Esophagus (tissue), 2 donors: ENCODE results near the gene YARS2. TPM values are rescaled to one million over a fixed set of nuclear protein-coding genes. Genes with fewer than 3 reads are reported as not detected.

Source experiments
- H3K27ac ChIP-seq, 2 donors: one replicate each; pipeline ENCODE4 v1.5.1; 2013; ENCODE audit warnings: low read depth in 2 of 2, mild to moderate bottlenecking in 2 of 2, inconsistent platforms in 1 of 2, low read length in 1 of 2, moderate library complexity in 1 of 2
- H3K27me3 ChIP-seq, 2 donors: one replicate each; pipeline ENCODE4 v1.6.1; 2013; ENCODE audit warnings: low read length in 2 of 2, control low read depth in 1 of 2, mild to moderate bottlenecking in 1 of 2; ENCODE audit not compliant: insufficient read depth in 2 of 2, control insufficient read depth in 1 of 2
- H3K36me3 ChIP-seq, 2 donors: one replicate each; pipeline ENCODE4 v1.6.1; 2013; ENCODE audit warnings: low read length in 1 of 2; ENCODE audit not compliant: control insufficient read depth in 2 of 2, insufficient read depth in 2 of 2
- H3K4me1 ChIP-seq, 2 donors: one replicate each; pipeline ENCODE4 v1.6.1; 2013; ENCODE audit warnings: low read length in 1 of 2; ENCODE audit not compliant: control insufficient read depth in 2 of 2, insufficient read depth in 2 of 2
- H3K4me3 ChIP-seq, 2 donors: one replicate each; pipeline ENCODE4 v1.5.1; 2013; ENCODE audit warnings: low read length in 2 of 2, mild to moderate bottlenecking in 2 of 2, low read depth in 1 of 2, moderate library complexity in 1 of 2
- H3K9me3 ChIP-seq, 2 donors: one replicate each; pipeline ENCODE4 v1.6.1; 2013; ENCODE audit warnings: mild to moderate bottlenecking in 2 of 2, low read depth in 1 of 2, low read length in 1 of 2, moderate library complexity in 1 of 2; ENCODE audit not compliant: control insufficient read depth in 2 of 2, insufficient read depth in 1 of 2
- WGBS, 2 donors: extraction: QIAGEN DNeasy Blood & Tissue Kit; methylation state at CpG; one replicate each; pipeline ENCODE4 v1.1.7; 2013; 5-methylcytosine and 5-hydroxymethylcytosine counted together
- polyA plus RNA-seq, 2 donors: library from polyadenylated mRNA; stranded (reverse); fragments of 200-250 nt; gene quantifications; one replicate each; pipeline ENCODE4 v1.2.3, GENCODE V29; 2013
- donor health status: healthy with polysubstance abuse.
- donor health status: Bipolar disorder and iron deficiency.

Gene YARS2
- polyA plus RNA-seq = 10 to 100 TPM; 11.8 to 19.8 TPM

DNA sequence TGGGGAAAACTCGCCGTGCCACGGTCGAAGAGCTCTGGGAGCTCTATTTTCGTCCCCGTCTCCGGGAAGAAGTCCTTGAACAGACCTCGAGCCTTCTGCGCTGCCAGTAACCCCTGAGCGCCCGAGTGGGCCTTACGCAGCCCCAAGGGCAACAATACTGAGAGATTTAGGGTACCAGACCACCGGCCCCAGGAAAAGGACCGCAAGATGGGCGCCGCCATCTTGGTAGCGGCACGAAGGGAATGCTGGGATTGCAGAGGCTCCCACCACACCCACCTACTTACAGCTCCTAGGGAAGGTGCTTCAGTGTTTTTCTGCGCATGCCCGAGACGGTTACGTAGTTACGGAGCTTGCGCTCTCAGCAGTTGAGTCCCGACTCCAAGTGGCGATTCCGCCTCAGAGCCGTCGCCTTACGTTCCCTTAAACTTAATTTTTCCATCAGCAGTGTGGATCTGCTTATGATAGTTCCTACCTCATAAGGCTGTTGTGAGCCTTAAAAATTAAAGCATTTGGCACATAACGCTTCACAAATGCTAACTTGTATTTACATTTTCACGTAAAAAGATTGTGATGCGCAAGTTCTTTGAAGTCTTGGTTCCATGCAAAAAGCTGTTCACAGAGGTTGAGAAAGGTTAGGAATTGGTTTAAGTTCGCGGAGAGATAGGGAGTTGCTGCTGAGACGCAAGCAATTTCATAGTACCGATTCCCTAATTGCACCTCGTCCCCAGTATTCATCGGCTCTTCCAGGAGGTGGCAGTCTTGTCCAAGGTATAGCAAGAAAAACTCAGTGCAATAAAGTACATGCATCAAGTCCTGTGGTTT, at the start of gene YARS2:
Gene YARS2 (minus strand): TSS at position 244 of the 822 bp plus-strand sequence. CDS start 23 bp downstream, at position 221.
- Histone ChIP-seq H3K36me3 (peaks cover 0 to 3% of the 10 kb centered on the region in 2 donors), H3K27me3 (no peaks in the 10 kb centered on the region), H3K9me3 (no peaks in the 10 kb centered on the region), H3K4me1 (no peaks in the 10 kb centered on the region), H3K27ac (peak within 1 kb of the TSS; percentile 84 to 89), H3K4me3 (peak within 1 kb of the TSS; percentile 88 to 92)
- 0% methylated on average over 39 of the region's 39 CpGs for WGBS, 2 donors

DNA sequence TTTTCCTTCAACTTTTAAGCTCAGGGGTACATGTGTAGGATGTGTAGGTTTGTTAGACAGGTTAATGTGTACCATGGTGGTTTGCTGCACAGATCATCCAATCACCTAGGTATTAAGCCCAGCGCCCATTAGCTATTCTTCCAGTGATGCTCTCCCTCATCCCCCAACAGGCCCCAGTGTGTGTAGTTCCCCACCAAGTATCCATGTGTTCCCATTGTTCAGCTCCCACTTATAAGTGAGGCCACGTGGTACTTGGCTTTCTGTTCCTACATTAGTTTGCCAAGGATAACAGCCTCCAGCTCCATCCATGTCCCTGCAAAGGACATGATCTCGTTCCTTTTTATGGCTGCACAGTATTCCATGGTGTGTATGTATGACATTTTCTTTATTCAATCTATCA, 48.6 kb upstream of the YARS2 start:
- Histone ChIP-seq H3K4me1 (no peaks in the 10 kb centered on the region), H3K27me3 (no peaks in the 10 kb centered on the region), H3K36me3 (no peaks in the 10 kb centered on the region), H3K27ac (no peak overlapping the region), H3K9me3 (peaks cover 0 to 4% of the 10 kb centered on the region in 2 donors), H3K4me3 (no peak overlapping the region)
- 80 to 84% methylated on average over 3 of the region's 3 CpGs for WGBS, 2 donors

DNA sequence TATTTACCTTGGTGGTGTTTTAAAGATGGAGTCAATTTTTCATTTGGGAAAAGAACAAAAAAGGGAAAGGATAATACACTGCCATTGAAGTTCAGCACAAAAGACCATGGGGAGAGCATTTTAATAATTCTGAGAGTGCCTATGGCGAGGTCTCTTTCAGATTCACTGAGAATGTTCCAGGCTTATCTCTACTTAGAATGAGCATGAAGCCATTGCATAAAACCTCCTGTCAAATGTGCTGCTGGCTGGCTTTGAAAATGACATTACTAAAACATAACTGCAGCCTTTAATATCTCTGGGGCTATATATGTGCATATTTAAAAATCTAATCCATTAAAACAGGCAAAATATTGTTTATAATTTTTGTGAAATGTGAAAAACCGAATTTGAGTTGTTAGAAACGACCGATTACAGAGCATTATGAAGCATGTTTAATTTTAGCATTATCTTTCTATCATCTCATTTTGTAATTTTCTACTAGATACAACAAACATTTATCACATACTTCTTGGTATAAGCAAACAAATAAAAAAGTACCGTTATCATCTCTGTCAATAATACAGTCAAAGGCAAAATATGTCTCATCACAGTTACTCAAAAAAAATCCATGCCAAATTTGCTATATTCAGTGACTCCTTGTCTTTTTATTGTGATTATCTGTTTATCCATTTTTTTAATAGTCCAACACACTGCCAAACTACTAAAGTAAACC, 45.7 kb upstream of the YARS2 start:
- Histone ChIP-seq H3K27me3 (no peaks in the 10 kb centered on the region), H3K27ac (no peak overlapping the region), H3K9me3 (no peaks in the 10 kb centered on the region), H3K36me3 (no peaks in the 10 kb centered on the region), H3K4me3 (no peak overlapping the region), H3K4me1 (no peaks in the 10 kb centered on the region)
- 79% methylated on average over 5 of the region's 5 CpGs for WGBS, 2 donors

DNA sequence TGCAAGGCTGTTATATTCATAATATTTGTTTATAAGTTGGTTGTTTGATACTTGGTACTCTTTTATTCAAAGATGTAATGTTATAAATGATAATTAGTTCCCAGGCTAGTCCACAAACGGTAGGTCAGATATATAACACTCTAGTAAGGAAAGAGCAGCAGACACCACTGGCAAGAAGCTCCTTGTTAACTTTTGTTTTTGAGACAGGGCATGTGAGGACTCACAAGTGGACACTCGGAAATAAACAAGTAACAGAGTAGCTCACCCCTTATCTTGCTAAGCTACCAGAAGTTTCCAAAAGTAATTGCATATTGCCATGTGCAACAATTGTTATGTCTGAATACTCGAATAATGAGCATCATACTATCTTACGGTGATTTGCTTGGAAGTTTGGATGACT, 38.6 kb upstream of the YARS2 start:
- Histone ChIP-seq H3K27ac (no peak overlapping the region), H3K9me3 (no peaks in the 10 kb centered on the region), H3K36me3 (no peaks in the 10 kb centered on the region), H3K27me3 (no peaks in the 10 kb centered on the region), H3K4me1 (no peaks in the 10 kb centered on the region), H3K4me3 (no peak overlapping the region)
- WGBS, 2 donors = 81 to 86% methylated on average over 4 of the region's 4 CpGs

DNA sequence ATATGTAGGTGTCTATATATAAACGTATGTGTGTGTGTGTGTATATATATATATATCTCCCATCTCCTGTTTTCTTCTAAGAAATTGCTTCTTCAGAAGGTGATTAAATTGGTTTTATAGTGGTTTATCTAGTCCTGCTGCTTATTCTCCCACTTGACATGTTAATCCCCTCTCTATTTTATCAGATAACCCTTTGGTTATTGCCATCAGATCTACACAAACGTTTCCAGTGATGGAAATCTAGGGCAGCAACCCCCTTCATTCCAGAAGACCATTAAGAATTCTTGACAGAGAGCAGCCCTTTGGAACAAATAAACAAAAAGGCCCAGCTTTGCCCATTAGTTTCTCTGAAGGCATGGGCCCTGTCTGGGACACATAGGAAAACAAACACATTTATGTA, 34.2 kb upstream of the YARS2 start:
- WGBS, 2 donors = 43 to 44% methylated on average over 2 of the region's 2 CpGs
- Histone ChIP-seq H3K4me3 (no peak overlapping the region), H3K36me3 (no peaks in the 10 kb centered on the region), H3K4me1 (no peaks in the 10 kb centered on the region), H3K27me3 (no peaks in the 10 kb centered on the region), H3K27ac (no peak overlapping the region), H3K9me3 (no peaks in the 10 kb centered on the region)

DNA sequence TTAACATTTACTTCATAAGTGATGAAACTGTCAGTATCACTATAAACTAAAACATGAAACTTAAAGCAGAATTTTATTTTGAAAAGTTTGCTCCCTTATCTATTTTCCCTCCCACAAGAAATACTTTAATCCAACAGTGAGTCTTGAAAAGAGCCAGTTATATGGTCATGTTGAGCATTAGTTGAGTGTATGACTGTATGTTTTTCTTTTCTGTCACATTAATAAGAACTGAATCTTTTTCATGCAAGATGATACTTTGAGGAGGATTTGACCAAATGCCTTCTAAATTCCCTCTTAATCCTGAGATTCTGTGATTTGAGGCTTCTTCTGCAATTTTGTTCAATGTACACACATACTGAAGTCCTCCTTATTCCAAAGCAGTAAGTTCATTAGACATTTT, 33.7 kb upstream of the YARS2 start:
- Histone ChIP-seq H3K36me3 (no peaks in the 10 kb centered on the region), H3K27me3 (no peaks in the 10 kb centered on the region), H3K9me3 (no peaks in the 10 kb centered on the region), H3K4me1 (no peaks in the 10 kb centered on the region), H3K4me3 (no peak overlapping the region), H3K27ac (no peak overlapping the region)

DNA sequence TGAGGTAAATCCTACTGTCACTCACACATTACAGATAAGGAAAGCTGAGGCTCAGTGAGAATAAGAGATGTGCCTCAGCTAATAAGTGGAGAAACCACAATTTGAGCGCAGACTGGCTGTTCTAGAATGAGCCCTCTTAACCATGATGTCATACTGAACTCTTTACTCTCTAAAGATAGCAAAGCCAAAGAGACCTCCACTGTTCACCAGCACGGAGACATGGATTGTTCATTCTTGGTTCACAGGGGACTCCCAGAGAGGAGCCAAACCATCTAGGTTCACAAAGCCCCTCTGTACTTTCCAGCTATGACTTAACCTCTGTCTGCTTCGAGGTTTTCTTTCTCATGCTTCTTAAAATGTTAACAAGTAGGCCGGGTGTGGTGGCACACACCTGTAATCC, 32.7 kb upstream of the YARS2 start:
- Histone ChIP-seq H3K4me1 (no peaks in the 10 kb centered on the region), H3K27me3 (no peaks in the 10 kb centered on the region), H3K4me3 (no peak overlapping the region), H3K27ac (no peak overlapping the region), H3K9me3 (no peaks in the 10 kb centered on the region), H3K36me3 (no peaks in the 10 kb centered on the region)
- 75 to 91% methylated on average over 4 of the region's 4 CpGs for WGBS, 2 donors

DNA sequence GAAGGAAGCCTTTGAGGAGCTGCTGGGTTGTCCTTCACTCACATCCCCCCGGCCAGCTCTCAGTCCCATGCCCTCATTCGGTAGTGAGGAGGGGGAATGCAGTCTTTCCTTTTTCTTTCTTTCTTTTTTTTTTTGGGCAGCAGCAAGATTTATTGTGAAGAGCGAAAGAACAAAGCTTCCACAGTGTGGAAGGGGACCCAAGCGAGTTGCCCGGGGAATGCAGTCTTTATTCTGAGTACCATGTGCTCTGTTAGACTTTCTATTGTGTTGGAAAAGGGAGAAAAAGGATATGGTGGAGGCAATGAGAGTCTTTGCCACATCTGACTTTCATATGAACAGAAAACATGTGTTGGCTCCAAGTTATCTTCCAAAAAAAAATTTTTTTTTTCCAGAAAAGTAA, 29.9 kb upstream of the YARS2 start:
- Histone ChIP-seq H3K4me1 (no peaks in the 10 kb centered on the region), H3K27me3 (no peaks in the 10 kb centered on the region), H3K4me3 (no peak overlapping the region), H3K9me3 (no peaks in the 10 kb centered on the region), H3K27ac (no peak overlapping the region), H3K36me3 (no peaks in the 10 kb centered on the region)
- 83 to 92% methylated on average over 5 of the region's 5 CpGs for WGBS, 2 donors

DNA sequence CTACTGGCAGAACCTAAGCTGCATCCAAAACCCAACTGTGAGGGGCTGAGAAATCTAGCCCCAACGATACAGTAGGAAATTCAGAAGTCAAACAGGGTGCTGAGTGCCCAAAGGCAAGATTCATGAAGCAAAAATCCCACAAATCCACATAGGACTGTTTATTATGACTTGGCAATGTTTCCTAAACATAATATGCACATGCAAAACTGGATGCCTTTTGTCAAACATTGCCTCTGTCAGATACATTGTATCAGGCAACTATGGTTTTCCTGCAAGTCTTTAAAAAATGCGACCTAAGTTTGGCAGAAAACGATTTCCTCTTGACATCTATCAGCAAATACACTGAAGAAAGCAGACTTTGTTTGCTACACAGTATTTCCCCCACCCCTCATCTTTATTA, 27.3 kb upstream of the YARS2 start:
- 50 to 58% methylated on average over 3 of the region's 3 CpGs for WGBS, 2 donors
- H3K9me3 ChIP-seq = no peaks in the 10 kb centered on the region

DNA sequence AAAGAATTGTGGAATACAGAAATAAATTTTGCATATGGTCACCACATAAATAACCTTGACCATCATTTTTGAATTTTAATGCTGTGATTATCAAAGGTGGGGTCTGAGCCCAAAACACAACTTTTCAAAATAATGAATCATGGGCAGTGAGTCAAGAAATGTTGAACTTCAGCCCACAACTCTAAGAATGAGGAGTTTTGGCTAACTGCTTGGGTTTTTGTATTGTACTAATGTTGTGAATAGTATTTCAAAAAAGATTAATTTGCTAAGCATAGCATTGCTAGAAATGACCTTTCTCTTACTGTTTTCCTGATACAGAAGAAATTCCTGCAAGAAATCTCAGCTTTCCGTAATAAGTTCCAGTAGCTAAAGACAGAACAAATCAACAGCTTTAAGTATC, 24.4 kb upstream of the YARS2 start:
- 47 to 50% methylated on average over 1 of the region's 1 CpG for WGBS, 2 donors
- no peak overlapping the region for H3K4me3 ChIP-seq

More for the DNA sequence above, 27.3 kb upstream of the YARS2 start:
- Histone ChIP-seq H3K4me1 (no peaks in the 10 kb centered on the region), H3K4me3 (no peak overlapping the region), H3K36me3 (no peaks in the 10 kb centered on the region), H3K27ac (no peak overlapping the region), H3K27me3 (no peaks in the 10 kb centered on the region)

More for the DNA sequence above, 24.4 kb upstream of the YARS2 start:
- no peaks in the 10 kb centered on the region for H3K4me1 ChIP-seq
- no peak overlapping the region for H3K27ac ChIP-seq
- no peaks in the 10 kb centered on the region for H3K9me3 ChIP-seq
- no peaks in the 10 kb centered on the region for H3K36me3 ChIP-seq
- H3K27me3 ChIP-seq = no peaks in the 10 kb centered on the region
